Measurements from ENCODE around the gene SAMD11.

The SAMD11 gene

GRCh38 chr1:917076-917459 is 6.7 kb upstream of the SAMD11 start:
- DNase-seq = peak; percentile 33
- H3K4me1 Mint-ChIP-seq = peaks cover 84% of the 10 kb centered on the region
- no peaks in the 10 kb centered on the region for H3K9me3 Mint-ChIP-seq
- peak overlapping the region; percentile 85 for H3K27ac Mint-ChIP-seq
- peaks cover 63% of the 10 kb centered on the region for H3K27me3 Mint-ChIP-seq (ENCODE audit: low read depth, poor library complexity)
- peaks cover 4% of the 10 kb centered on the region for H3K36me3 Mint-ChIP-seq (ENCODE audit: low read depth)
- H3K4me3 Mint-ChIP-seq = peak overlapping the region; percentile 58
- TF ChIP-seq CTCF (IDR thresholded peaks at IDR 0.05) = no peak

- peak overlapping the region; percentile 58 for H3K4me3 Mint-ChIP-seq
- peak; percentile 16 for DNase-seq
- no peak for TF ChIP-seq CTCF (IDR thresholded peaks at IDR 0.05)
- peak overlapping the region; percentile 85 for H3K27ac Mint-ChIP-seq
- H3K9me3 Mint-ChIP-seq = no peaks in the 10 kb centered on the region
- peaks cover 63% of the 10 kb centered on the region for H3K27me3 Mint-ChIP-seq (ENCODE audit: low read depth, poor library complexity)
- H3K4me1 Mint-ChIP-seq = peaks cover 84% of the 10 kb centered on the region
- H3K36me3 Mint-ChIP-seq (ENCODE audit: low read depth) = peaks cover 4% of the 10 kb centered on the region
These were observed 6.1 kb upstream of the SAMD11 start for GRCh38 chr1:917466-918091.

- no peak for TF ChIP-seq CTCF (IDR thresholded peaks at IDR 0.05)
- peaks cover 65% of the 10 kb centered on the region for H3K27me3 Mint-ChIP-seq (ENCODE audit: low read depth, poor library complexity)
- H3K4me3 Mint-ChIP-seq = no peak overlapping the region
- DNase-seq = peak; percentile 9
- H3K4me1 Mint-ChIP-seq = peaks cover 84% of the 10 kb centered on the region
- no peaks in the 10 kb centered on the region for H3K9me3 Mint-ChIP-seq
- H3K36me3 Mint-ChIP-seq (ENCODE audit: low read depth) = peaks cover 4% of the 10 kb centered on the region
- H3K27ac Mint-ChIP-seq = no peak overlapping the region
These were observed 5.4 kb upstream of the SAMD11 start for GRCh38 chr1:918353-918752.

- H3K27ac Mint-ChIP-seq = no peak overlapping the region
These were observed 4.9 kb upstream of the SAMD11 start for GRCh38 chr1:918843-919242.

GRCh38 chr1:919271-919872 is 4.4 kb upstream of the SAMD11 start:
- DNase-seq = peak; percentile 29
- H3K4me1 Mint-ChIP-seq = peaks cover 79% of the 10 kb centered on the region
- TF ChIP-seq CTCF (IDR thresholded peaks at IDR 0.05) = no peak
- H3K36me3 Mint-ChIP-seq (ENCODE audit: low read depth) = peaks cover 4% of the 10 kb centered on the region
- peaks cover 58% of the 10 kb centered on the region for H3K27me3 Mint-ChIP-seq (ENCODE audit: low read depth, poor library complexity)
- H3K4me3 Mint-ChIP-seq = no peak overlapping the region
- no peaks in the 10 kb centered on the region for H3K9me3 Mint-ChIP-seq
- H3K27ac Mint-ChIP-seq = no peak overlapping the region

More at GRCh38 chr1:918843-919242, 4.9 kb upstream of the SAMD11 start:
- Mint-ChIP-seq H3K27me3 (ENCODE audit: low read depth, poor library complexity) (peaks cover 63% of the 10 kb centered on the region), H3K9me3 (no peaks in the 10 kb centered on the region), H3K4me1 (peaks cover 84% of the 10 kb centered on the region), H3K4me3 (peak overlapping the region; percentile 32), H3K36me3 (ENCODE audit: low read depth) (peaks cover 4% of the 10 kb centered on the region)
- DNase-seq = no peak
- TF ChIP-seq CTCF (IDR thresholded peaks at IDR 0.05) = no peak

GRCh38 chr1:920010-920409 is 3.7 kb upstream of the SAMD11 start:
- Mint-ChIP-seq H3K9me3 (no peaks in the 10 kb centered on the region), H3K27ac (no peak overlapping the region), H3K4me1 (peaks cover 73% of the 10 kb centered on the region), H3K4me3 (no peak overlapping the region), H3K36me3 (ENCODE audit: low read depth) (peaks cover 4% of the 10 kb centered on the region), H3K27me3 (ENCODE audit: low read depth, poor library complexity) (peaks cover 52% of the 10 kb centered on the region)
- no peak for TF ChIP-seq CTCF (IDR thresholded peaks at IDR 0.05)
- peak; percentile 14 for DNase-seq
